ENCODE results near the gene TCFL5. TPM values are rescaled to one million over a fixed set of nuclear protein-coding genes. Genes with fewer than 3 reads are reported as not detected.
A peak's percentile ranks its signal among the peaks of the same experiment; 100 is the strongest.
"Not testable (repeated sequence)": the region's sequence is repeated elsewhere in the genome, so short reads cannot be mapped to it uniquely, and the experiment has no call there.

TCFL5 gene
- total RNA-seq, 2 donors from 2014 or later = 7.1 to 24.8 TPM

DNA sequence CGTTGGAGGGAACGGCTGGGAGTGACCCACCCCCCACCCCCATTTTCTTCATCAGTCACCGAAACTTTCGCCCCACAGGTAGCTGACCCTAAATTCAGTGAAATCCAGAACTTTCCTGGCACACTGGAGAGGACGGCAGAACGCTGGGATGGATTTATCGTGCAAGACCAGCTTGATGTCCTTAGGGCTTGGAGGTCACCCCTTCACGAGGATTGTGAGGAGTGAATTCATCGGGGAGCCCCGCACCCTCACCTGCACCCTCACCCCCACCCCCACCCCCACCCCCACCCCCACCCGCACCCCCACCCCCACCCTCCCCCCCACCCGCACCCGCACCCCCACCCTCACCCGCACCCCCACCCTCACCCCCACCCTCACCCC is 13.3 kb upstream of the TCFL5 start:
- TF ChIP-seq POLR2A (IDR thresholded peaks at IDR 0.05) (no peak), POLR2AphosphoS5 (IDR thresholded peaks at IDR 0.05) (no peak)
- TF ChIP-seq, protein P1, sequence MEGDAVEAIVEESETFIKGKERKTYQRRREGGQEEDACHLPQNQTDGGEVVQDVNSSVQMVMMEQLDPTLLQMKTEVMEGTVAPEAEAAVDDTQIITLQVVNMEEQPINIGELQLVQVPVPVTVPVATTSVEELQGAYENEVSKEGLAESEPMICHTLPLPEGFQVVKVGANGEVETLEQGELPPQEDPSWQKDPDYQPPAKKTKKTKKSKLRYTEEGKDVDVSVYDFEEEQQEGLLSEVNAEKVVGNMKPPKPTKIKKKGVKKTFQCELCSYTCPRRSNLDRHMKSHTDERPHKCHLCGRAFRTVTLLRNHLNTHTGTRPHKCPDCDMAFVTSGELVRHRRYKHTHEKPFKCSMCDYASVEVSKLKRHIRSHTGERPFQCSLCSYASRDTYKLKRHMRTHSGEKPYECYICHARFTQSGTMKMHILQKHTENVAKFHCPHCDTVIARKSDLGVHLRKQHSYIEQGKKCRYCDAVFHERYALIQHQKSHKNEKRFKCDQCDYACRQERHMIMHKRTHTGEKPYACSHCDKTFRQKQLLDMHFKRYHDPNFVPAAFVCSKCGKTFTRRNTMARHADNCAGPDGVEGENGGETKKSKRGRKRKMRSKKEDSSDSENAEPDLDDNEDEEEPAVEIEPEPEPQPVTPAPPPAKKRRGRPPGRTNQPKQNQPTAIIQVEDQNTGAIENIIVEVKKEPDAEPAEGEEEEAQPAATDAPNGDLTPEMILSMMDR (IDR thresholded peaks at IDR 0.05) = no peak
- no peak overlapping the region for H3K4me3 ChIP-seq
- 93% methylated on average over 10 of the region's 14 CpGs for WGBS
- intact Hi-C loops (cut with DNase I) = loop anchor here (5.0 kb wide), 1 partner anchor 132 kb away; the partner anchor contains the start of gene BHLHE23
- no peak for DNase-seq (ENCODE audit: low spot score)
- H3K4me1 ChIP-seq (replicated peaks) = no peaks in the 10 kb centered on the region
- H3K36me3 ChIP-seq = no peaks in the 10 kb centered on the region
- H3K27ac ChIP-seq = no peak overlapping the region
- H3K9me3 ChIP-seq = no peaks in the 10 kb centered on the region
- no peaks in the 10 kb centered on the region for H3K27me3 ChIP-seq (replicated peaks; ENCODE audit: insufficient read depth)

DNA sequence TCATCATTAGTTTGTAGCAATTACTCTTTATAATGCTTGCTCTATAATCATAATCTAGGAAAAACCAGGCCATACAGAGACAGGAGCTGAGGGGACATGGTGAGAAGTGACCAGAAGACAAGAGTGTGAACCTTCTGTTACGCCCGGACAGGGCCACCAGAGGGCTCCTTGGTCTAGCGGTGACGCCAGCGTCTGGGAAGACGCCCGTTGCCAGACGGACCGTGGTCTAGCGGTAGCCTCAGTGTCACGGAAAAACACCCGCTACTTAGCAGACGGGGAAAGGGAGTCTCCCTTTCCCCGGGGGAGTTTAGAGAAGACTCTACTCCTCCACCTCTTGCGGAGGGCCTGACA is 12.0 kb upstream of the TCFL5 start:
- H3K27ac ChIP-seq; H3K36me3 ChIP-seq; H3K4me1 ChIP-seq (replicated peaks); H3K27me3 ChIP-seq (replicated peaks; ENCODE audit: insufficient read depth); H3K9me3 ChIP-seq; H3K4me3 ChIP-seq: not testable (repeated sequence)
- intact Hi-C loops (cut with DNase I) = loop anchor here (5.0 kb wide), 1 partner anchor 134 kb away; the partner anchor contains the start of gene BHLHE23
- 10% methylated on average over 15 of the region's 15 CpGs for WGBS
- DNase-seq (ENCODE audit: low spot score) = peak; percentile 55
- TF ChIP-seq, protein P1 (IDR thresholded peaks at IDR 0.05) = peak in 3 of 4 experiments; percentile 42 to 76 (median 69)

DNA sequence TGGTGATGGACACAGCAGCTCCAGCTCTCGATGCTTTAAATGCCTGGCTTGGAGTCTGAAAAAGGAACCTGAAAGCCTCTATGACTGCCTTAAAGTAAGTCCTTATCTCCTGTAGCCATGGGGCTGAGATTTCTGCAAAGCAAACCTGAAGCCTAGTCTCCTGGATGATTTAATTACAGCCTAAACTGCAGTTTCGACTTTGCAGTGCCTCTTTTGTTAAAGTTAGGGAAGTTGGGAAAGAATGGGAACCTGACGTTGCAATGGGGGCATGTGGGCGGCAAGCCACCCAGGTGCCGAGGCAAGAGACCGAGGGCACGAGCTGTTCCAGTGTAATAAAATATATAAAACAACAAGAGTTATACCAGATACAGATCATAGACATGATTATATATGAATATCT is 11.7 kb upstream of the TCFL5 start:
- intact Hi-C loops (cut with DNase I) = loop anchor here (5.0 kb wide), 1 partner anchor 134 kb away; the partner anchor contains the start of gene BHLHE23
- H3K27me3 ChIP-seq (replicated peaks; ENCODE audit: insufficient read depth) = no peaks in the 10 kb centered on the region
- no peak for DNase-seq (ENCODE audit: low spot score)
- WGBS = 56% methylated on average over 7 of the region's 7 CpGs
- H3K9me3 ChIP-seq = no peaks in the 10 kb centered on the region
- no peaks in the 10 kb centered on the region for H3K4me1 ChIP-seq (replicated peaks)
- no peak overlapping the region for H3K27ac ChIP-seq
- TF ChIP-seq POLR2AphosphoS5 (IDR thresholded peaks at IDR 0.05) (no peak), POLR2A (IDR thresholded peaks at IDR 0.05) (no peak)
- TF ChIP-seq, protein P1 (IDR thresholded peaks at IDR 0.05) = no peak
- no peaks in the 10 kb centered on the region for H3K36me3 ChIP-seq
- H3K4me3 ChIP-seq = no peak overlapping the region

DNA sequence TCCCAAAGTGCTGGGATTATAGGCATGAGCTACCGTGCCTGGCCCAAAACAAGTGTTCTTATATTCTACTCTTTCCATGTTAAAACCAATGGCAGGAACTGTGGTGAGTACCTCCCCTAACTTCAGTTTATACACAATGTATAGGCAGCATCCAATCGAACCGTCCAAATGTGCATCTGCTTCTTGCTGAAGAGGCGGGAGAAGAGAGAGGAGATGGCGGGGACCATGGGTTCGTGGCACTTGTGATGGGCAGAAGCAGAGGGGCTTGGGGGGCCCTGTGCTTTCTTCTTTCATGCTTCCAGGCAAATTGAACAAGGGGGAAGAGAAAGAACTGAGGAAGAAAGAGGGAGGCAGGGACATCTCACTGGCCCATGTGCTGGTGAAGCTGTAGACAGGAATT is 11.2 kb upstream of the TCFL5 start:
- no peaks in the 10 kb centered on the region for H3K4me1 ChIP-seq (replicated peaks)
- TF ChIP-seq POLR2AphosphoS5 (IDR thresholded peaks at IDR 0.05) = no peak
- TF ChIP-seq POLR2A (IDR thresholded peaks at IDR 0.05) = no peak
- TF ChIP-seq, protein P1 (IDR thresholded peaks at IDR 0.05) = no peak
- WGBS = 91% methylated on average over 6 of the region's 6 CpGs
- intact Hi-C loops (cut with DNase I) = loop anchor here (5.0 kb wide), 1 partner anchor 134 kb away; the partner anchor contains the start of gene BHLHE23
- DNase-seq (ENCODE audit: low spot score) = no peak
- H3K36me3 ChIP-seq = no peaks in the 10 kb centered on the region
- H3K27me3 ChIP-seq (replicated peaks; ENCODE audit: insufficient read depth) = no peaks in the 10 kb centered on the region
- no peaks in the 10 kb centered on the region for H3K9me3 ChIP-seq
- no peak overlapping the region for H3K27ac ChIP-seq
- H3K4me3 ChIP-seq = no peak overlapping the region

DNA sequence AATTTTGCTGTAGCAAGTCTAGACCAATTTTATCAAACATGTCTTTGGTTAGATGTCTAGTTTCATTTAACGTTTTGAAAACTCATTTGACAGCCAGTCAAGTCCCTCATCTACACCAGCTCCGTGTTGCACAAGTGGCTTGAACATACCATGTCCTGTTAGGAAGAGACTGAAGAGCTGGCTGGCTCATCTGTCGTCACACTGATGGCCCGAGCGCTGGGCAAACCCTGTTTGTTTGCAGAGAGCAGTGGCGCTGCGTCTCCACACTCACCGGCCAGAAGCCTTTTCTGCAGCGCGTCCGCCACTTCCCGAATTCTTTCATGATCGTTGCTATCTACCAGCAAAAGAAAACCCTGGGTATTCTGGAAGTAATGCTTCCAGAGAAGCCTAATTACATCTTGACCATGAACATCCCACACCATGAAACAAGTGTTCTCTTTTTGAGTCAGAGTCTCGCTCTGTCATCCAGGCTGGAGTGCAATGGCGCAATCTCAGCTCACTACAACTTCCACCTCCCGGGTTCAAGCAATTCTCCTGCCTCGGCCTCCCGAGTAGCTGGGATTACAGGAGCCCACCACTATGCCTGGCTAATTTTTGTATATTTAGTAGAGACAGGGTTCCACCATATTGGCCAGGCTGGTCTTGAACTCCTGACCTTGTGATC is 10.7 kb upstream of the TCFL5 start:
- Histone ChIP-seq H3K9me3 (no peaks in the 10 kb centered on the region), H3K4me1 (replicated peaks) (no peaks in the 10 kb centered on the region), H3K27ac (no peak overlapping the region), H3K27me3 (replicated peaks; ENCODE audit: insufficient read depth) (no peaks in the 10 kb centered on the region), H3K4me3 (no peak overlapping the region), H3K36me3 (no peaks in the 10 kb centered on the region)
- TF ChIP-seq, protein P1 (IDR thresholded peaks at IDR 0.05) = no peak
- TF ChIP-seq POLR2A (IDR thresholded peaks at IDR 0.05) = no peak
- no peak for TF ChIP-seq POLR2AphosphoS5 (IDR thresholded peaks at IDR 0.05)
- WGBS = 68% methylated on average over 18 of the region's 18 CpGs
- intact Hi-C loops (cut with DNase I) = loop anchor here (5.0 kb wide), 1 partner anchor 135 kb away; the partner anchor contains the start of gene BHLHE23
- no peak for DNase-seq (ENCODE audit: low spot score)
